Gastroesophageal sphincter (tissue), 4 donors: ENCODE data around the gene NR4A1. TPM values are rescaled to one million over a fixed set of nuclear protein-coding genes. Genes with fewer than 3 reads are reported as not detected.
"Not testable (repeated sequence)": the region's sequence is repeated elsewhere in the genome, so short reads cannot be mapped to it uniquely, and the experiment has no call there.

ENCODE experiments used
- ATAC-seq: fragments of 150-250 bp; one replicate; pipeline ENCODE4 v1.9.1; 2016; ENCODE audit warnings: mild to moderate bottlenecking, moderate library complexity
- H3K27ac ChIP-seq, 4 donors: fragments of 200-600 bp; sonication (generic) in 3 of 4; 1 replicate in 3 of 4; 2 replicates in 1 of 4; pipeline ENCODE4 v1.5.1; 2016 to 2019
- H3K27me3 ChIP-seq: fragments of 200-600 bp; sonication (generic); one replicate; pipeline ENCODE4 v1.5.1; 2019
- H3K36me3 ChIP-seq, 2 donors: fragments of 200-600 bp; sonication (generic); one replicate each; pipeline ENCODE4 v1.5.1; 2019; ENCODE audit warnings: control low read depth in 1 of 2
- H3K4me1 ChIP-seq, 3 donors: fragments of 200-600 bp; sonication (generic); 1 replicate in 2 of 3; 2 replicates in 1 of 3; pipeline ENCODE4 v1.5.1; 2016 to 2019; ENCODE audit warnings: control low read depth in 2 of 3
- H3K4me3 ChIP-seq, 2 donors: fragments of 200-600 bp; sonication (generic); one replicate each; pipeline ENCODE4 v1.5.1; 2019; ENCODE audit warnings: mild to moderate bottlenecking in 1 of 2, moderate library complexity in 1 of 2
- H3K9me3 ChIP-seq, 3 donors: fragments of 200-600 bp; sonication (generic); one replicate each; pipeline ENCODE4 v1.5.1; 2017 to 2019; ENCODE audit warnings: control low read depth in 2 of 3
- CTCF ChIP-seq, 4 experiments: fragments of 200-600 bp in 2 of 4; fragments of 450-650 bp in 2 of 4; sonication (generic) in 1 of 4; IDR thresholded peaks; one replicate each; pipeline ENCODE4 v1.5.1; 2017 to 2019; ENCODE audit warnings: antibody characterized with exemption in 4 of 4, mild to moderate bottlenecking in 2 of 4, moderate library complexity in 2 of 4
- EP300 ChIP-seq: sonication (generic); formaldehyde crosslinking; IDR thresholded peaks from one replicate; pipeline ENCODE4 v1.6.1; 2017; ENCODE audit warnings: antibody characterized with exemption, mild to moderate bottlenecking
- POLR2A ChIP-seq, 2 donors: fragments of 450-650 bp; IDR thresholded peaks; one replicate each; pipeline ENCODE4 v1.6.1; 2017; ENCODE audit warnings: antibody characterized with exemption in 2 of 2, mild to moderate bottlenecking in 2 of 2, moderate library complexity in 1 of 2
- POLR2AphosphoS5 ChIP-seq: sonication (generic); formaldehyde crosslinking; IDR thresholded peaks from one replicate; pipeline ENCODE4 v1.6.1; 2017; ENCODE audit warnings: antibody characterized with exemption
- WGBS, 2 donors: methylation state at CpG; one replicate each; pipeline ENCODE4 v1.1.5; 2018; ENCODE audit warnings: low coverage in 1 of 2; 5-methylcytosine and 5-hydroxymethylcytosine counted together
- total RNA-seq, 4 donors: library from RNA; depleted of rRNA; stranded (reverse); fragments of >200 nt; gene quantifications; one replicate each; pipeline ENCODE4 v1.1.0, GENCODE V29; 2016

NR4A1 gene
- total RNA-seq, 4 donors from 2014 or later: 29.9 to 67.2 (median 35.2) TPM

- H3K36me3 ChIP-seq: no peaks in the 10 kb centered on the region
- H3K4me1 ChIP-seq: no peaks in the 10 kb centered on the region
- ATAC-seq: no peak
- no peak for TF ChIP-seq POLR2A (IDR thresholded peaks at IDR 0.05)
- no peak for TF ChIP-seq POLR2AphosphoS5
- TF ChIP-seq EP300: no peak
- TF ChIP-seq CTCF (IDR thresholded peaks at IDR 0.05): no peak
- H3K27me3 ChIP-seq: peaks cover 60% of the 10 kb centered on the region
- H3K9me3 ChIP-seq: no peaks in the 10 kb centered on the region
- WGBS, 2 donors: 91 to 92% methylated on average over 13 to 15 of the region's 15 CpGs
- no peak overlapping the region for H3K4me3 ChIP-seq
- no peak overlapping the region for H3K27ac ChIP-seq
These were observed 45.2 kb downstream of the NR4A1 start for GRCh38 chr12:52096332-52097044.

GRCh38 chr12:52097045-52097666 lies 45.9 kb downstream of the NR4A1 start:
- H3K27ac ChIP-seq: no peak overlapping the region
- no peak for ATAC-seq
- TF ChIP-seq POLR2A (IDR thresholded peaks at IDR 0.05) (no peak), POLR2AphosphoS5 (no peak), EP300 (no peak), CTCF (IDR thresholded peaks at IDR 0.05) (no peak)
- no peak overlapping the region for H3K4me3 ChIP-seq
- H3K27me3 ChIP-seq: peaks cover 65% of the 10 kb centered on the region
- H3K36me3 ChIP-seq: no peaks in the 10 kb centered on the region
- 77 to 80% methylated on average over 3 to 18 of the region's 21 CpGs for WGBS, 2 donors
- H3K4me1 ChIP-seq: no peaks in the 10 kb centered on the region
- H3K9me3 ChIP-seq: no peaks in the 10 kb centered on the region

GRCh38 chr12:52104431-52105089 lies 53.3 kb downstream of the NR4A1 start:
- peaks cover 62% of the 10 kb centered on the region for H3K27me3 ChIP-seq

More at GRCh38 chr12:52104431-52105089, 53.3 kb downstream of the NR4A1 start:
- ATAC-seq, H3K27ac ChIP-seq, H3K4me1 ChIP-seq, H3K9me3 ChIP-seq, H3K36me3 ChIP-seq, H3K4me3 ChIP-seq: not testable (repeated sequence)
- WGBS, 2 donors: 33 to 79% methylated on average over 3 to 6 of the region's 10 CpGs

Other genes starting within 250 kb of the NR4A1 start
- gene FIGNL2, start 202.7 kb upstream of the NR4A1 start, total RNA-seq: under 1 TPM in 3 of 4 donors, not detected in 1; 0.13 to 0.35 (median 0.16) TPM
- gene ANKRD33, start 163.3 kb upstream of the NR4A1 start, total RNA-seq: not detected
- gene ACVRL1, start 143.9 kb upstream of the NR4A1 start, total RNA-seq: 100 to 1,000 TPM in 3 of 4 donors, 10 to 100 TPM in 1; 77.4 to 133 (median 118) TPM
- gene ACVR1B, start 99.7 kb upstream of the NR4A1 start, total RNA-seq: 10 to 100 TPM in 2 of 4 donors, 1 to 10 TPM in 2; 6.5 to 17.9 (median 10.5) TPM
- 10 to 100 TPM; 11.8 to 18.0 (median 16.1) TPM for gene TAMALIN, start 44.5 kb upstream of the NR4A1 start, total RNA-seq
- gene ATG101, start 18.5 kb downstream of the NR4A1 start, total RNA-seq: 10 to 100 TPM; 36.7 to 60.2 (median 52.6) TPM
- 10 to 100 TPM in 1 of 4 donors, 1 to 10 TPM in 3; 4.0 to 12.8 (median 4.6) TPM for gene SMIM41, start 28.3 kb downstream of the NR4A1 start, total RNA-seq
- under 1 TPM in 3 of 4 donors, not detected in 1; 0.16 to 0.54 (median 0.31) TPM for gene KRT80, start 140.6 kb downstream of the NR4A1 start, total RNA-seq
- 10 to 100 TPM in 1 of 4 donors, 1 to 10 TPM in 2, under 1 TPM in 1; 0.47 to 78.7 (median 4.3) TPM for gene KRT7, start 181.8 kb downstream of the NR4A1 start, total RNA-seq
- gene KRT86, start 223.2 kb downstream of the NR4A1 start, total RNA-seq: 1 to 10 TPM in 1 of 4 donors, not detected in 3; 1.7 TPM
- gene KRT81, start 240.1 kb downstream of the NR4A1 start, total RNA-seq: under 1 TPM in 1 of 4 donors, not detected in 3; 0.27 TPM